ENCODE measurements around the gene BEND3.

The BEND3 gene

DNA sequence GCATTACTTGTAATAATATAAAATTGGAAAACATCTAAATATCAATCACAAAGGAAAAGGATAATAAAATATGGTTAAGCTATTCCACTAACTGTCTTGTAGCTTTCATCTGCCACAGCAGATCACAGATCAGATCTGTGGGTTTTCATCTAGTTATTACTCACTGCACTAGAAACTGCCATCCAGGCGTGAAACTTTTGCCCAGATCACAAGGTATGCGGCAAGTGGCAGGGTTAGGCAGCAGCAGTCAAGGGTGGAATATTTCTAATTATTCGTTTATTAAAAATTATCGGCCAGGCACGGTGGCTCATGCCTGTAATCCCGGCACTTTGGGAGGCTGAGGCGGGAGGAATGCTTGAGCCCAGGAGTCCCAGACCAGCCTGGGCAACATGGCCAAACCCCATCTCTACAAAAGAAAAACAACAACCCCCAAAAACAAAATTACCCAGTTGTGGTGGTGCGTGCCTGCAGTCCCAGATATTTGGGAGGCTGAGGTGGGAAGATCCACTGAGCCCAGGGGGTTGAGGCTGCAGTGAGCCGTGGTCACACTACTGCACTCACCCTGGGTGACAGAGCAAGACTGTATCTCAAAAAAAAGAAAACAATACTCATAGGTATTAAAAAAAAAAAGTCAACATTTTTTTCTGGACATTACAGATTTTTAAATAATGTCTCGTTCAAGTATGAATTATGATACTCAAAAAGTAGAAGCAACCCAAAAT, 32.1 kb downstream of the BEND3 start:
- TF ChIP-seq SIN3A (IDR thresholded peaks at IDR 0.05; ENCODE audit: borderline replicate concordance, insufficient read depth, low read length) (no peak), FOXP2 (optimal IDR thresholded peaks at IDR 0.05; ENCODE audit: borderline replicate concordance, extremely low read depth, extremely low read length, insufficient read depth) (no peak), TAF1 (IDR thresholded peaks at IDR 0.05; ENCODE audit: borderline replicate concordance, insufficient read depth, low read length) (no peak), POLR2AphosphoS5 (IDR thresholded peaks at IDR 0.05; ENCODE audit: low read depth, low read length) (no peak)
- TF ChIP-seq, protein P1, sequence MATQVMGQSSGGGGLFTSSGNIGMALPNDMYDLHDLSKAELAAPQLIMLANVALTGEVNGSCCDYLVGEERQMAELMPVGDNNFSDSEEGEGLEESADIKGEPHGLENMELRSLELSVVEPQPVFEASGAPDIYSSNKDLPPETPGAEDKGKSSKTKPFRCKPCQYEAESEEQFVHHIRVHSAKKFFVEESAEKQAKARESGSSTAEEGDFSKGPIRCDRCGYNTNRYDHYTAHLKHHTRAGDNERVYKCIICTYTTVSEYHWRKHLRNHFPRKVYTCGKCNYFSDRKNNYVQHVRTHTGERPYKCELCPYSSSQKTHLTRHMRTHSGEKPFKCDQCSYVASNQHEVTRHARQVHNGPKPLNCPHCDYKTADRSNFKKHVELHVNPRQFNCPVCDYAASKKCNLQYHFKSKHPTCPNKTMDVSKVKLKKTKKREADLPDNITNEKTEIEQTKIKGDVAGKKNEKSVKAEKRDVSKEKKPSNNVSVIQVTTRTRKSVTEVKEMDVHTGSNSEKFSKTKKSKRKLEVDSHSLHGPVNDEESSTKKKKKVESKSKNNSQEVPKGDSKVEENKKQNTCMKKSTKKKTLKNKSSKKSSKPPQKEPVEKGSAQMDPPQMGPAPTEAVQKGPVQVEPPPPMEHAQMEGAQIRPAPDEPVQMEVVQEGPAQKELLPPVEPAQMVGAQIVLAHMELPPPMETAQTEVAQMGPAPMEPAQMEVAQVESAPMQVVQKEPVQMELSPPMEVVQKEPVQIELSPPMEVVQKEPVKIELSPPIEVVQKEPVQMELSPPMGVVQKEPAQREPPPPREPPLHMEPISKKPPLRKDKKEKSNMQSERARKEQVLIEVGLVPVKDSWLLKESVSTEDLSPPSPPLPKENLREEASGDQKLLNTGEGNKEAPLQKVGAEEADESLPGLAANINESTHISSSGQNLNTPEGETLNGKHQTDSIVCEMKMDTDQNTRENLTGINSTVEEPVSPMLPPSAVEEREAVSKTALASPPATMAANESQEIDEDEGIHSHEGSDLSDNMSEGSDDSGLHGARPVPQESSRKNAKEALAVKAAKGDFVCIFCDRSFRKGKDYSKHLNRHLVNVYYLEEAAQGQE (IDR thresholded peaks at IDR 0.05; ENCODE audit: insufficient read depth in 1 of 2, low read depth in 2 of 2, low read length in 2 of 2): no peak

DNA sequence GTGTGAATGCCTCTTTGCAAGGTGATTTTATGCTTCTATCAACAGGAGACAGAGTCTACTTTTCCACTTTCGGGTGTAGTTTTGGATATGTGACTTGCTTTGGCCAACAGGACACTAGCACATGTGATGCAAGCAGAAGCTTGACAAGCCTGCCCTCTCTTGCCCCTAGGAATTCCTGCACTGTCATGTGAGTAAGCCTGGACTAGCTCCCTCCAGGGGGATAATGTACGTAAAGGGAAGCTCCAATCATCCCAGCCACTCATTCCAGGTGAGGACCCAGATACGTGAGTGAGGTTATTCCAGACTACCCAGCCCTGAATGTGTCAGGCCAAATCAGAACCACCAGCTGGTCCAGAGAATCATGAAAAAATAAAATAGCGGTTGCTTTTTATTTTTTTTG, 33.3 kb downstream of the BEND3 start:
- TF ChIP-seq FOXP2 (optimal IDR thresholded peaks at IDR 0.05; ENCODE audit: borderline replicate concordance, extremely low read depth, extremely low read length, insufficient read depth): no peak
- no peak for TF ChIP-seq TAF1 (IDR thresholded peaks at IDR 0.05; ENCODE audit: borderline replicate concordance, insufficient read depth, low read length)
- TF ChIP-seq, protein P1 (IDR thresholded peaks at IDR 0.05; ENCODE audit: insufficient read depth in 1 of 2, low read depth in 2 of 2, low read length in 2 of 2): no peak
- TF ChIP-seq SIN3A (IDR thresholded peaks at IDR 0.05; ENCODE audit: borderline replicate concordance, insufficient read depth, low read length): no peak
- no peak for TF ChIP-seq POLR2AphosphoS5 (IDR thresholded peaks at IDR 0.05; ENCODE audit: low read depth, low read length)

DNA sequence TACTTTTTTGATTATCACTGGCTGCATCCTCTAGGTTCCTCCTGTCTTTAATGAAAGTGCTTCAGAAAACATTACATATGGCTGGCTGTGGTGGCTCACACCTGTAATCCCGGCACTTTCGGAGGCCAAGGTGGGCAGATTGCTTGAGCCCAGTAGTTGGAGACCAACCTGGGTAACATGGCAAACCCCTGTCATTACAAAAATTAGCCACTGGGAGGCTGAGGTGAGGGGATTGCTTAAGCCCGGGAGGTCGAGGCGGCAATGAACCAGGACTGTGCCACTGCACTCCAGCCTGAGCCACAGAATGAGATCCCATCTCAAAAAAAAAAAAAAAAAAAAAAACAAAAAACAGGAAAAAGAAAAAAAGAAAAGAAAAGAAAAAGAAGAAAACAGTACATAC, 35.3 kb downstream of the BEND3 start:
- no peak for TF ChIP-seq TAF1 (IDR thresholded peaks at IDR 0.05; ENCODE audit: borderline replicate concordance, insufficient read depth, low read length)
- no peak for TF ChIP-seq FOXP2 (optimal IDR thresholded peaks at IDR 0.05; ENCODE audit: borderline replicate concordance, extremely low read depth, extremely low read length, insufficient read depth)
- TF ChIP-seq POLR2AphosphoS5 (IDR thresholded peaks at IDR 0.05; ENCODE audit: low read depth, low read length): no peak
- TF ChIP-seq, protein P1 (IDR thresholded peaks at IDR 0.05; ENCODE audit: insufficient read depth in 1 of 2, low read depth in 2 of 2, low read length in 2 of 2): no peak
- no peak for TF ChIP-seq SIN3A (IDR thresholded peaks at IDR 0.05; ENCODE audit: borderline replicate concordance, insufficient read depth, low read length)

DNA sequence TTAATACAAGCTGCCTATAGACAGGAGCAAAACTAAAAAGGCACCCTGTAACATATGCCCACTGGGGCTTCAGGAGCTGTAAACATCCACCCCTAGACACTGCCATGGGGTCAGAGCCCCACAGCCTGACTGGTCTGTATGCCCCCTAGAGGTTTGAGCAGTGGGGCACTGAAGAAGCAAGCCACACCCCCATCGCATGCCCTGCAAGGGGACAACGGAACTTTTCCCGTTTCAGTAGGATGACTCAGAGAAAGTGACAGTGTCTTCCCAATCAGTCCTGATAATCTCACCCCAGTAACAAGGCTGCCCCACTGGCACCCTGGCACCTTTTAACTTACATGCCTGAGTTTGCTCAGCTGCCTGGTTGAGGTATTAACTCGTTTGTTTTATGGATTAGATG, 35.9 kb downstream of the BEND3 start:
- TF ChIP-seq TAF1 (IDR thresholded peaks at IDR 0.05; ENCODE audit: borderline replicate concordance, insufficient read depth, low read length): no peak
- TF ChIP-seq FOXP2 (optimal IDR thresholded peaks at IDR 0.05; ENCODE audit: borderline replicate concordance, extremely low read depth, extremely low read length, insufficient read depth): no peak
- TF ChIP-seq SIN3A (IDR thresholded peaks at IDR 0.05; ENCODE audit: borderline replicate concordance, insufficient read depth, low read length): no peak
- TF ChIP-seq, protein P1 (IDR thresholded peaks at IDR 0.05; ENCODE audit: insufficient read depth in 1 of 2, low read depth in 2 of 2, low read length in 2 of 2): no peak
- TF ChIP-seq POLR2AphosphoS5 (IDR thresholded peaks at IDR 0.05; ENCODE audit: low read depth, low read length): no peak

Data from PFSK-1 (cell line).